Lower leg skin (tissue), 4 donors: ENCODE measurements around the gene KCNMB2. TPM values are rescaled to one million over a fixed set of nuclear protein-coding genes. Genes with fewer than 3 reads are reported as not detected.

Experiments
- DNase-seq, 2 donors: peaks; one replicate each; pipeline ENCODE4 v3.0.0-alpha.2; 2019; ENCODE audit warnings: low spot score in 2 of 2
- H3K4me3 ChIP-seq: fragments of 200-600 bp; sonication (generic); 2 replicates; pipeline ENCODE4 v1.5.1; 2017; ENCODE audit warnings: mild to moderate bottlenecking, low read depth; ENCODE audit not compliant: poor library complexity, severe bottlenecking
- POLR2A ChIP-seq, 2 donors: fragments of 450-650 bp; IDR thresholded peaks; one replicate each; pipeline ENCODE4 v1.6.1; 2016 to 2017; ENCODE audit warnings: antibody characterized with exemption in 2 of 2, mild to moderate bottlenecking in 1 of 2, moderate library complexity in 1 of 2
- WGBS, 2 donors: methylation state at CpG; one replicate each; pipeline ENCODE4 v1.1.5; 2018; 5-methylcytosine and 5-hydroxymethylcytosine counted together
- intact Hi-C: fragments of 100-400 bp; cut with DNase I; formaldehyde crosslinking; loops from one replicate; pipeline ENCODE4 v1.15.0; 2023; ENCODE audit warnings: low total_unique reads
- total RNA-seq, 4 donors: library from RNA; depleted of rRNA; stranded (reverse); fragments of >200 nt; gene quantifications; one replicate each; pipeline ENCODE4 v1.1.0, GENCODE V29; 2016
- TF ChIP-seq, protein P1 (sequence below), 3 donors: fragments of 450-650 bp; IDR thresholded peaks; one replicate each; pipeline ENCODE4 v1.5.1; 2016; ENCODE audit warnings: antibody characterized with exemption in 3 of 3, mild to moderate bottlenecking in 3 of 3, moderate library complexity in 2 of 3

KCNMB2 gene
- total RNA-seq, 4 donors from 2014 or later, result not detected

DNA sequence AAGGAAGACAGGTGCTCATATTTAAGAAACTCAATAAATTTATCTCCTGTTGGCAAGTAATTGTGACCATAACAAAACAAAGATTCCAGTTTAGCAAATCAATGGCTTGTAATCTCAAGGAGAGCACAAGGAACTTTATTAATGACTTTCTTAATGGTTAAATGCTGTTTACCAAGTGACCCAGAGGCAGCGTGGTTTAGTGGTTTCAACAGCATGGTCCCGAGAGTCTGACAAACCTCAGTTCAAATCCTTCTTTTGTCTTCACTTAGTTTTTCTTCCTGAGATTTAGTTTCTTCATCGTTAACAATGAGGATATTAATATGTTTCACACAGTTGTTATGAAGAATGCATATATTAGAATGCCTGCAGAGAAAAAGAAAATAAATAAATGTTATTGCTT lies 212.6 kb downstream of the KCNMB2 start:
- no peak for DNase-seq
- whole genome bisulfite sequencing, 2 donors, result 58 to 68% methylated on average over 3 of the region's 3 CpGs
- intact Hi-C loops, result no loop called here
- TF ChIP-seq POLR2A (IDR thresholded peaks at IDR 0.05), result no peak
- TF ChIP-seq, protein P1, sequence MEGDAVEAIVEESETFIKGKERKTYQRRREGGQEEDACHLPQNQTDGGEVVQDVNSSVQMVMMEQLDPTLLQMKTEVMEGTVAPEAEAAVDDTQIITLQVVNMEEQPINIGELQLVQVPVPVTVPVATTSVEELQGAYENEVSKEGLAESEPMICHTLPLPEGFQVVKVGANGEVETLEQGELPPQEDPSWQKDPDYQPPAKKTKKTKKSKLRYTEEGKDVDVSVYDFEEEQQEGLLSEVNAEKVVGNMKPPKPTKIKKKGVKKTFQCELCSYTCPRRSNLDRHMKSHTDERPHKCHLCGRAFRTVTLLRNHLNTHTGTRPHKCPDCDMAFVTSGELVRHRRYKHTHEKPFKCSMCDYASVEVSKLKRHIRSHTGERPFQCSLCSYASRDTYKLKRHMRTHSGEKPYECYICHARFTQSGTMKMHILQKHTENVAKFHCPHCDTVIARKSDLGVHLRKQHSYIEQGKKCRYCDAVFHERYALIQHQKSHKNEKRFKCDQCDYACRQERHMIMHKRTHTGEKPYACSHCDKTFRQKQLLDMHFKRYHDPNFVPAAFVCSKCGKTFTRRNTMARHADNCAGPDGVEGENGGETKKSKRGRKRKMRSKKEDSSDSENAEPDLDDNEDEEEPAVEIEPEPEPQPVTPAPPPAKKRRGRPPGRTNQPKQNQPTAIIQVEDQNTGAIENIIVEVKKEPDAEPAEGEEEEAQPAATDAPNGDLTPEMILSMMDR (IDR thresholded peaks at IDR 0.05), result no peak
- no peak overlapping the region for H3K4me3 ChIP-seq

DNA sequence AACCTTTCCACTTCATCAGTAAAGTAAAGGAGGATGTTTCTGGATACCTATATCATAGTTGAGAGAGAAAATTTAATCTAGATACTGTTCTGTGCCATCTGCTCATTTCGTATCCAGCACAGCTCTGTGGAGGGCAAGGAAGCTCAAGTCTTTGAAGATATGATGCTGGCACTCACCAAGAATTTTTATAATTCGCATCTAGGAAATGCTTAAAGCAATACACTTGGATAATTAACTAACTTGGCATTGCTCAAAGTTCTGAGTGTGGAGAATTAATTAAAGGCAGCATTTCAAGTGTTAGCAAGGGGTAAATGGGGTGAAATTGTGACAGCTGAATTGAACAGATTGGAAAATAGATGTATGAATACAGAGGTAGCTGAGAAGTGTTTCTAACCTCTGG lies 213.2 kb downstream of the KCNMB2 start:
- intact Hi-C loops, result no loop called here
- H3K4me3 ChIP-seq, result no peak overlapping the region
- 39 to 42% methylated on average over 2 of the region's 2 CpGs for WGBS, 2 donors
- TF ChIP-seq POLR2A (IDR thresholded peaks at IDR 0.05), result no peak
- TF ChIP-seq, protein P1 (IDR thresholded peaks at IDR 0.05), result no peak
- no peak for DNase-seq

GRCh38 chr3:178750639-178751300 lies 214.5 kb downstream of the KCNMB2 start:
- no peak for DNase-seq
- TF ChIP-seq POLR2A (IDR thresholded peaks at IDR 0.05), result no peak
- TF ChIP-seq, protein P1 (IDR thresholded peaks at IDR 0.05), result no peak
- intact Hi-C loops, result no loop called here
- WGBS, 2 donors, result 59 to 61% methylated on average over 3 of the region's 3 CpGs
- H3K4me3 ChIP-seq, result no peak overlapping the region

DNA sequence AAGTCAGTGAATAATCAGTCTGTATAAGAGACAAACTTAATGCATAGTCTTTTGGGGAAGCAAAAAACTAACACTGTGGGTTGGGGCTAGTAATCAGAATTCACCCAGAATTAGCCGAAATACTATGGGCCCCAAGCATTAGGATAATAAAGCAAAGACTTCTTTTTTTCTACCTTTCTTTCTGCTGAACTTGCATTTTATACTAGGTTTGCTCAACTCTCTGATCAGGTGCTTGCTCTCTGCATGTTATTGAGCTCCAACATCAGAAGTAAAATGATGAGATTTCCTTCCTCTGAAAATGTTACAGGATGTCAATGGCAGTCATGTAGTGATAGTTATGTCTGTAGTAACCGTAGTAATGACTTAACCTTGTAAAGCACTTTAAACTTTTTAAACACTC lies 216.6 kb downstream of the KCNMB2 start:
- no peak for DNase-seq
- 81 to 84% methylated on average over 2 of the region's 2 CpGs for WGBS, 2 donors
- no peak overlapping the region for H3K4me3 ChIP-seq
- intact Hi-C loops, result no loop called here
- TF ChIP-seq POLR2A (IDR thresholded peaks at IDR 0.05), result no peak

GRCh38 chr3:178754852-178755510 lies 218.7 kb downstream of the KCNMB2 start:
- WGBS, 2 donors, result 47 to 54% methylated on average over 7 of the region's 7 CpGs
- no peak for DNase-seq
- intact Hi-C loops, result no loop called here
- no peak for TF ChIP-seq POLR2A (IDR thresholded peaks at IDR 0.05)
- TF ChIP-seq, protein P1 (IDR thresholded peaks at IDR 0.05), result no peak
- H3K4me3 ChIP-seq, result no peak overlapping the region

GRCh38 chr3:178761024-178761423 lies 224.8 kb downstream of the KCNMB2 start:
- intact Hi-C loops, result no loop called here
- 80 to 82% methylated on average over 4 of the region's 4 CpGs for WGBS, 2 donors
- no peak overlapping the region for H3K4me3 ChIP-seq
- DNase-seq, result no peak
- TF ChIP-seq POLR2A (IDR thresholded peaks at IDR 0.05), result no peak
- TF ChIP-seq, protein P1 (IDR thresholded peaks at IDR 0.05), result no peak
